ENCODE results near the gene LANCL2.
"Not testable (repeated sequence)": the region's sequence is repeated elsewhere in the genome, so short reads cannot be mapped to it uniquely, and the experiment has no call there.

GRCh38 chr7:55402506-55402905, 37.4 kb downstream of the LANCL2 start:
- not testable (repeated sequence) for TF ChIP-seq POLR2A (IDR thresholded peaks at IDR 0.05); CTCF (IDR thresholded peaks at IDR 0.05 in 8 of 11, conservative IDR thresholded peaks at IDR 0.05 in 3 of 11)
